ENCODE results near the gene ANGPTL2. TPM values are rescaled to one million over a fixed set of nuclear protein-coding genes. Genes with fewer than 3 reads are reported as not detected.

The ANGPTL2 gene
- total RNA-seq, 4 donors from 2014 or later, result 36.5 to 52.5 (median 50.8) TPM

DNA sequence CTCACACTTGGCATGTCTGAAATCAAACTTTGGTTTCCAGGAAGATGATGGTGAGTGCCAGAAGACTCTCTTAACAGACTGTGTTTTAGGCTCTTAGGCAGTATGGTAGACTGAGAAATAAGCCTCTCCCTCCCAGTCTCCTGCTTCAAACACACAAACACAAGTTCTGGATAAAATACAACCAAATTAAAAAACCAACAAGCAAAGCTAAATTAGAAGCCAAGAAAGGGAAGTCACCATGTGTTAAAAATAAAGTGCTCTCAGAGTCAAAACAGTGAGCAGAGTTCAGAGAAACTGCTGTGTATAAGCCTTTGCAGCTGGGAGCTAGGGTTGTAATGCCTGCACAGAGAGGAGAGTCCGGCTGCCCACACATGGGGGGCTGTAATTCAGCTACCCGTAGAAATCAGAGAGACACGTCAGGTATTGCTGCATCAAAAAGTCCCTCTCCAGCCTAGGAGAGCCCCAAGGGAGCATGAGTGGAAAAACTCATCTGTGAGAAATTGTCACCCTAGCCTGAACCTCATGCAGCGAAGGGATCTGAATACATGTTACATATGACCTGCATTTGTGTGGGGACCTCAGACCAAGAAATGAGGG is 62.6 kb downstream of the ANGPTL2 start:
- Histone ChIP-seq H3K36me3 (no peaks in the 10 kb centered on the region), H3K27me3 (no peaks in the 10 kb centered on the region), H3K4me3 (no peak overlapping the region), H3K4me1 (peaks cover 0 to 39% (median 14%) of the 10 kb centered on the region in 3 donors), H3K27ac (peak overlapping the region in 1 of 4 donors; percentile 23), H3K9me3 (no peaks in the 10 kb centered on the region)
- no peak for ATAC-seq
- no peak for TF ChIP-seq POLR2AphosphoS5 (IDR thresholded peaks at IDR 0.05)
- no peak for TF ChIP-seq EP300 (IDR thresholded peaks at IDR 0.05)
- no peak for TF ChIP-seq POLR2A (IDR thresholded peaks at IDR 0.05)
- TF ChIP-seq, protein P1, sequence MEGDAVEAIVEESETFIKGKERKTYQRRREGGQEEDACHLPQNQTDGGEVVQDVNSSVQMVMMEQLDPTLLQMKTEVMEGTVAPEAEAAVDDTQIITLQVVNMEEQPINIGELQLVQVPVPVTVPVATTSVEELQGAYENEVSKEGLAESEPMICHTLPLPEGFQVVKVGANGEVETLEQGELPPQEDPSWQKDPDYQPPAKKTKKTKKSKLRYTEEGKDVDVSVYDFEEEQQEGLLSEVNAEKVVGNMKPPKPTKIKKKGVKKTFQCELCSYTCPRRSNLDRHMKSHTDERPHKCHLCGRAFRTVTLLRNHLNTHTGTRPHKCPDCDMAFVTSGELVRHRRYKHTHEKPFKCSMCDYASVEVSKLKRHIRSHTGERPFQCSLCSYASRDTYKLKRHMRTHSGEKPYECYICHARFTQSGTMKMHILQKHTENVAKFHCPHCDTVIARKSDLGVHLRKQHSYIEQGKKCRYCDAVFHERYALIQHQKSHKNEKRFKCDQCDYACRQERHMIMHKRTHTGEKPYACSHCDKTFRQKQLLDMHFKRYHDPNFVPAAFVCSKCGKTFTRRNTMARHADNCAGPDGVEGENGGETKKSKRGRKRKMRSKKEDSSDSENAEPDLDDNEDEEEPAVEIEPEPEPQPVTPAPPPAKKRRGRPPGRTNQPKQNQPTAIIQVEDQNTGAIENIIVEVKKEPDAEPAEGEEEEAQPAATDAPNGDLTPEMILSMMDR (IDR thresholded peaks at IDR 0.05), result no peak
- 56 to 83% methylated on average over 3 to 4 of the region's 4 CpGs for WGBS, 2 donors (ENCODE audit: low coverage in 1 of 2)

DNA sequence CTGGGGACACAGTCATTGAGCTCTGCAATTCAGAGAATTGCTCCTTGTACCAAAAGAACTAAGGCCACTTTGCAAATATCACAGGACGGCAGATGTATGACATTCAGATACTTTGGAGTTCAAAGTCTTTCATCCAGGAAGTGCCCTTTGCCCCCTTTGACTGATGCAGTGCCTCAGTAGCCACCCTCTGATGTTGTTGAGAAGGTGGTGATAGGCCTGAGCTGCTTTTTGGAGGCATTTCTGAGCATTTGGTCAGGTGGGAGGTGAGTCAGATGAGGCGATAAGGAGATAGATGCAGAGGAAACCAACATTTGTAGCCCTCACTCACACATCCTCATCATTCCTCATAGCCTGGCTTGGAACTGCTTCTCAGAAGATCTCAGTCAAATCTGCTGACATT is 63.4 kb downstream of the ANGPTL2 start:
- Histone ChIP-seq H3K4me1 (peaks cover 0 to 45% (median 18%) of the 10 kb centered on the region in 3 donors), H3K4me3 (no peak overlapping the region), H3K9me3 (no peaks in the 10 kb centered on the region), H3K36me3 (no peaks in the 10 kb centered on the region), H3K27ac (peak overlapping the region in 1 of 4 donors; percentile 23), H3K27me3 (no peaks in the 10 kb centered on the region)
- ATAC-seq, result no peak
- WGBS, 2 donors (ENCODE audit: low coverage in 1 of 2), result 100% methylated on average over 1 of the region's 2 CpGs
- TF ChIP-seq EP300 (IDR thresholded peaks at IDR 0.05) (no peak), POLR2AphosphoS5 (IDR thresholded peaks at IDR 0.05) (no peak), POLR2A (IDR thresholded peaks at IDR 0.05) (no peak)
- TF ChIP-seq, protein P1 (IDR thresholded peaks at IDR 0.05), result no peak

DNA sequence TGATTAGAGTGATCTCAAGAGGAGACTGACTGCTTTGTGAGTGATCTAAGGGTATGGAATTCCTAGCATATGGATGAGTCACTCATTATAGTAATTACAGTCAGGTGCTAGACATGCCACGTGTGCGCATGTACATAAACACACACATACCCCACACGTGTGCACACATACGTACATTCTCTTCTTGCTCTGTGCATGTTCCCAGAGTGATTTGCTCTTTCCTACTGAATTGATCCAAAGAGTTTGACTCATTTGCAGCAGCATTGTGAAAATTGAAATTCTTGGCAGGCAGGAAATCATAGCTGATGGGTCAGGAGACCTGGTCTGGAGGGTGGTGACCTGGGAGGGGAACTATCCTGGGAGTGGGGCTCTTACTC is 63.8 kb downstream of the ANGPTL2 start:
- peak; percentile 28 for ATAC-seq
- peak overlapping the region in 1 of 4 donors; percentile 41 for H3K27ac ChIP-seq
- 80 to 85% methylated on average over 3 to 4 of the region's 4 CpGs for WGBS, 2 donors (ENCODE audit: low coverage in 1 of 2)

DNA sequence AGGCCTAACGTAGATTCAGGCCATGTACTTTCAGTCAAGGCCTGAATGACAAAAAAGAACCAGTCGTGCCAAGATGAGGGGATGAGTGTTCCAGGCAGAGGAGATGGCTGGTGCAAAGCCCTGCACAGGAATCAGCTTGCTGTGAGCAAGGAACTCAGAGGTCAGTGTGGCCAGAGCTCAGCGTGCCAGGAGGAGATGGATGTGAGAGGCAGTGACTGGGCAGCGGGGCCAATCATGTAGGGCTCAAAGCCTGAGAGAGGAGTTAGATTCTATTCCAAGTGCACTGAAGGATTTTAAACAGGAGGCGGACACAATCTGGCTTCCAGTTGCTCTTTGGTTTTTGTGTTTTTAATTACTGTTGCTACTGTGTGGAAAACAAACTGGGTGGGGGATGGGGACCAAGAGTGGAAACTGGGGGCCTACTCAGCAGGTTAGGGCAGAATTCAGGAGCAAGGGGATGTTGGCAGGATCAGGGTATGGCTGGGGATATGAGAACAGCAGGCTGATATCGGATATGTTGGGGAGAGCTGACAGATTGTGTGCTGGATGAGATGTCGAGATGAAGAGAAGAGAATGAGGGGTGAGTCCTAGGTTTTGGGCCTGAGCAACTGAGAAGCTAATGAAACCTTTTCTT is 64.3 kb downstream of the ANGPTL2 start:
- Histone ChIP-seq H3K4me1 (peaks cover 0 to 54% (median 27%) of the 10 kb centered on the region in 3 donors), H3K27ac (peak overlapping the region in 2 of 4 donors; percentile 0 to 41), H3K27me3 (no peaks in the 10 kb centered on the region), H3K36me3 (no peaks in the 10 kb centered on the region), H3K9me3 (no peaks in the 10 kb centered on the region), H3K4me3 (no peak overlapping the region)
- 57 to 77% methylated on average over 7 of the region's 7 CpGs for WGBS, 2 donors (ENCODE audit: low coverage in 1 of 2)
- no peak for ATAC-seq
- no peak for TF ChIP-seq EP300 (IDR thresholded peaks at IDR 0.05)
- no peak for TF ChIP-seq POLR2A (IDR thresholded peaks at IDR 0.05)
- TF ChIP-seq POLR2AphosphoS5 (IDR thresholded peaks at IDR 0.05), result peak; percentile 46

More for the DNA sequence above, 63.8 kb downstream of the ANGPTL2 start:
- Histone ChIP-seq H3K36me3 (no peaks in the 10 kb centered on the region), H3K9me3 (no peaks in the 10 kb centered on the region), H3K4me3 (no peak overlapping the region), H3K27me3 (no peaks in the 10 kb centered on the region), H3K4me1 (peaks cover 0 to 49% (median 22%) of the 10 kb centered on the region in 3 donors)
- TF ChIP-seq POLR2AphosphoS5 (IDR thresholded peaks at IDR 0.05), result no peak
- TF ChIP-seq POLR2A (IDR thresholded peaks at IDR 0.05), result no peak
- TF ChIP-seq, protein P1 (IDR thresholded peaks at IDR 0.05), result no peak
- no peak for TF ChIP-seq EP300 (IDR thresholded peaks at IDR 0.05)

DNA sequence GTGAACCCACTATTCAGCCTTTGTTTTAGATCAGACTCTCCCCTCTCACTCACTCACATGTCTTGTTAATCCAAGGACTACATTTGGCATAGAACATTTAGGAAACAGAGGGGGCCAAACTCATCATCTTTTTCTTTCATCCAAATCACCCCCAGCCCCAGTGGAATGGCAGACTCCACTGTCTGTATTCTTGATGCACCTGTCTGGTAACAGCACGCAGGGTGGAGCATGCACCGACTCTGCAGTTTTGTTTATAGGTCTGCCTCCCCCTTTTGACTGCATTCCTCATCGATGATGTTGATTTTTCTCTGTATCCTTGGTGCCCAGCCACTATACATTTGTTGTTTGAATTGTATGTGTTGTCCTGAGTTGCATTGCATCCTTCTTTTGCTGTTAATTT is 66.0 kb downstream of the ANGPTL2 start:
- Histone ChIP-seq H3K4me1 (peaks cover 0 to 67% (median 32%) of the 10 kb centered on the region in 3 donors), H3K27me3 (no peaks in the 10 kb centered on the region), H3K36me3 (no peaks in the 10 kb centered on the region), H3K9me3 (no peaks in the 10 kb centered on the region), H3K27ac (no peak overlapping the region), H3K4me3 (no peak overlapping the region)
- no peak for ATAC-seq
- TF ChIP-seq POLR2A (IDR thresholded peaks at IDR 0.05) (no peak), EP300 (IDR thresholded peaks at IDR 0.05) (no peak), POLR2AphosphoS5 (IDR thresholded peaks at IDR 0.05) (no peak)
- TF ChIP-seq, protein P1 (IDR thresholded peaks at IDR 0.05), result no peak
- 97 to 100% methylated on average over 2 to 3 of the region's 3 CpGs for WGBS, 2 donors (ENCODE audit: low coverage in 1 of 2)
